ENCODE data around the gene SECISBP2. TPM values are rescaled to one million over a fixed set of nuclear protein-coding genes. Genes with fewer than 3 reads are reported as not detected.

Gene SECISBP2
- total and polyA plus RNA-seq, 2 experiments from 2014 or later: 77.7 to 86.8 TPM

DNA sequence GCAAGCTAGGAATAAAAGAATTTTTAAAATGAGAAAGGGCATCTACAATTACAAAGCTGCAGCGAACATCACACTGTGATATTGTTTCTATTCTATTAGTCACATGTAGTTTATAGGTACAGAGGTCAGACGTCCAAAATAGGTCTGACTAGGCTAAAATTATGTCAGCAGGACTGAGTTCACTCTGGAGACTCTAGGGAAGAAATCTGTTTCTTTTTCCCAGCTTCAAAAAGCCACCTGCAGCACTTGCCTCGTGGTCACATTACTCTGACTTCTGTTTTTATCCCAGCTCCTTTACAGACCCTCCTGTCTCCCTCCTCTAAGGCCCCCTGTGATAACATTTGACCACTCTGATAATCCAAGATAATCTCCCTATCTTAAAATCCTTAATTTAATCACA, 12.4 kb upstream of the SECISBP2 start (continued):
- no peak for TF ChIP-seq ZNF331 (CRISPR knock-in tag; IDR thresholded peaks at IDR 0.05; ENCODE audit: low read depth)
- no peak for TF ChIP-seq NANOG (IDR thresholded peaks at IDR 0.05; ENCODE audit: borderline replicate concordance)
- TF ChIP-seq ZNF114 (CRISPR knock-in tag; IDR thresholded peaks at IDR 0.05): no peak
- TF ChIP-seq POLR2AphosphoS5 (IDR thresholded peaks at IDR 0.05; ENCODE audit: low read depth): no peak

DNA sequence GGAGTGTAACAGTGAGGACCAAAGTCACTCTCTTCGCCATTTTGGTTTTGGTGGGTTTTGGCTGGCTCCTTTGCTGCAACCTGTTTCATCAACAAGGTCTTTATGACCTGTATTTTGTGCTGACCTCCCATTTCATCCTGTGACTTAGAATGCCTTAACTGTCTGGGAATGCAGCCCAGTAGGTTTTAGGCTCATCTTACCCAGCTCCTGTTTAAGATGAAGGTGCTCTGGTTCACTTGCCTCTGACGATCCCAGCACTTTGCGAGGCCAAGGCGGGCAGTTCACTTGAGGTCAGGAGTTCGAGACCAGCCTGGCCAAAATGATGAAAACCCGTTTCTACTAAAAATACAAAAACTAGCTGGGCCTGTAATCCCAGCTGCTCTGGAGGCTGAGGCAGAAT, 9.1 kb upstream of the SECISBP2 start:
- Histone ChIP-seq H3K4me2 (peak overlapping the region; percentile 89; the same call in 1 of the 2 replicates), H3K36me3 (ENCODE audit: insufficient read depth) (peaks cover 7% of the 10 kb centered on the region; the same call in 1 of the 2 replicates), H3K79me2 (replicated peaks; ENCODE audit: insufficient read depth) (peaks cover 42% of the 10 kb centered on the region), H3K4me3 (peak overlapping the region; percentile 73; the same call in 1 of the 2 replicates), H3K4me1 (ENCODE audit: insufficient read depth) (peaks cover 13% of the 10 kb centered on the region; the same call in 1 of the 2 replicates), H3K27ac (ENCODE audit: low read depth) (peak overlapping the region; percentile 99; the same call in 1 of the 2 replicates), H2AFZ (no peak overlapping the region), H3F3A (replicated peaks; ENCODE audit: low read depth) (peaks cover 3% of the 10 kb centered on the region; the same call in 1 of the 2 replicates), H3K27me3 (ENCODE audit: insufficient read depth) (no peaks in the 10 kb centered on the region), H3K9me2 (ENCODE audit: insufficient read depth) (no peaks in the 10 kb centered on the region), H4K20me1 (replicated peaks; ENCODE audit: insufficient read depth) (peaks cover 19% of the 10 kb centered on the region)
- Mint-ChIP-seq H3K36me3 (ENCODE audit: low read depth) (peaks cover 50% of the 10 kb centered on the region), H3K4me1 (peaks cover 14% of the 10 kb centered on the region), H3K9me3 (peaks cover 5% of the 10 kb centered on the region; the same call in 1 of the 3 replicates), H3K4me3 (peak overlapping the region; percentile 94), H3K27ac (peak overlapping the region; percentile 100), H3K27me3 (ENCODE audit: insufficient read depth, low read depth, poor library complexity) (peaks cover 17% of the 10 kb centered on the region)
- DNase-seq (ENCODE audit: low spot score) (no peak), ATAC-seq (no peak)
- TF ChIP-seq, protein P1, sequence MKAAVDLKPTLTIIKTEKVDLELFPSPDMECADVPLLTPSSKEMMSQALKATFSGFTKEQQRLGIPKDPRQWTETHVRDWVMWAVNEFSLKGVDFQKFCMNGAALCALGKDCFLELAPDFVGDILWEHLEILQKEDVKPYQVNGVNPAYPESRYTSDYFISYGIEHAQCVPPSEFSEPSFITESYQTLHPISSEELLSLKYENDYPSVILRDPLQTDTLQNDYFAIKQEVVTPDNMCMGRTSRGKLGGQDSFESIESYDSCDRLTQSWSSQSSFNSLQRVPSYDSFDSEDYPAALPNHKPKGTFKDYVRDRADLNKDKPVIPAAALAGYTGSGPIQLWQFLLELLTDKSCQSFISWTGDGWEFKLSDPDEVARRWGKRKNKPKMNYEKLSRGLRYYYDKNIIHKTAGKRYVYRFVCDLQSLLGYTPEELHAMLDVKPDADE (IDR thresholded peaks at IDR 0.05): no peak
- TF ChIP-seq JUNB (IDR thresholded peaks at IDR 0.05; ENCODE audit: unreplicated experiment) (no peak), ZNF331 (CRISPR knock-in tag; IDR thresholded peaks at IDR 0.05; ENCODE audit: low read depth) (no peak), ZNF114 (CRISPR knock-in tag; IDR thresholded peaks at IDR 0.05) (no peak), CREB1 (CRISPR knock-in tag; IDR thresholded peaks at IDR 0.05; ENCODE audit: low read depth) (no peak), NANOG (IDR thresholded peaks at IDR 0.05; ENCODE audit: borderline replicate concordance) (no peak), STAT1 (IDR thresholded peaks at IDR 0.05; ENCODE audit: unreplicated experiment) (no peak), EZH2 (IDR thresholded peaks at IDR 0.05; ENCODE audit: low read depth, unreplicated experiment) (no peak), POLR2AphosphoS5 (IDR thresholded peaks at IDR 0.05; ENCODE audit: low read depth) (no peak), EZH2phosphoT487 (IDR thresholded peaks at IDR 0.05; ENCODE audit: unreplicated experiment) (no peak)
- TF ChIP-seq, protein P2, sequence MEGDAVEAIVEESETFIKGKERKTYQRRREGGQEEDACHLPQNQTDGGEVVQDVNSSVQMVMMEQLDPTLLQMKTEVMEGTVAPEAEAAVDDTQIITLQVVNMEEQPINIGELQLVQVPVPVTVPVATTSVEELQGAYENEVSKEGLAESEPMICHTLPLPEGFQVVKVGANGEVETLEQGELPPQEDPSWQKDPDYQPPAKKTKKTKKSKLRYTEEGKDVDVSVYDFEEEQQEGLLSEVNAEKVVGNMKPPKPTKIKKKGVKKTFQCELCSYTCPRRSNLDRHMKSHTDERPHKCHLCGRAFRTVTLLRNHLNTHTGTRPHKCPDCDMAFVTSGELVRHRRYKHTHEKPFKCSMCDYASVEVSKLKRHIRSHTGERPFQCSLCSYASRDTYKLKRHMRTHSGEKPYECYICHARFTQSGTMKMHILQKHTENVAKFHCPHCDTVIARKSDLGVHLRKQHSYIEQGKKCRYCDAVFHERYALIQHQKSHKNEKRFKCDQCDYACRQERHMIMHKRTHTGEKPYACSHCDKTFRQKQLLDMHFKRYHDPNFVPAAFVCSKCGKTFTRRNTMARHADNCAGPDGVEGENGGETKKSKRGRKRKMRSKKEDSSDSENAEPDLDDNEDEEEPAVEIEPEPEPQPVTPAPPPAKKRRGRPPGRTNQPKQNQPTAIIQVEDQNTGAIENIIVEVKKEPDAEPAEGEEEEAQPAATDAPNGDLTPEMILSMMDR (conservative IDR thresholded peaks at IDR 0.05; ENCODE audit: low read depth in 2 of 2): no peak
- TF ChIP-seq, protein P3, sequence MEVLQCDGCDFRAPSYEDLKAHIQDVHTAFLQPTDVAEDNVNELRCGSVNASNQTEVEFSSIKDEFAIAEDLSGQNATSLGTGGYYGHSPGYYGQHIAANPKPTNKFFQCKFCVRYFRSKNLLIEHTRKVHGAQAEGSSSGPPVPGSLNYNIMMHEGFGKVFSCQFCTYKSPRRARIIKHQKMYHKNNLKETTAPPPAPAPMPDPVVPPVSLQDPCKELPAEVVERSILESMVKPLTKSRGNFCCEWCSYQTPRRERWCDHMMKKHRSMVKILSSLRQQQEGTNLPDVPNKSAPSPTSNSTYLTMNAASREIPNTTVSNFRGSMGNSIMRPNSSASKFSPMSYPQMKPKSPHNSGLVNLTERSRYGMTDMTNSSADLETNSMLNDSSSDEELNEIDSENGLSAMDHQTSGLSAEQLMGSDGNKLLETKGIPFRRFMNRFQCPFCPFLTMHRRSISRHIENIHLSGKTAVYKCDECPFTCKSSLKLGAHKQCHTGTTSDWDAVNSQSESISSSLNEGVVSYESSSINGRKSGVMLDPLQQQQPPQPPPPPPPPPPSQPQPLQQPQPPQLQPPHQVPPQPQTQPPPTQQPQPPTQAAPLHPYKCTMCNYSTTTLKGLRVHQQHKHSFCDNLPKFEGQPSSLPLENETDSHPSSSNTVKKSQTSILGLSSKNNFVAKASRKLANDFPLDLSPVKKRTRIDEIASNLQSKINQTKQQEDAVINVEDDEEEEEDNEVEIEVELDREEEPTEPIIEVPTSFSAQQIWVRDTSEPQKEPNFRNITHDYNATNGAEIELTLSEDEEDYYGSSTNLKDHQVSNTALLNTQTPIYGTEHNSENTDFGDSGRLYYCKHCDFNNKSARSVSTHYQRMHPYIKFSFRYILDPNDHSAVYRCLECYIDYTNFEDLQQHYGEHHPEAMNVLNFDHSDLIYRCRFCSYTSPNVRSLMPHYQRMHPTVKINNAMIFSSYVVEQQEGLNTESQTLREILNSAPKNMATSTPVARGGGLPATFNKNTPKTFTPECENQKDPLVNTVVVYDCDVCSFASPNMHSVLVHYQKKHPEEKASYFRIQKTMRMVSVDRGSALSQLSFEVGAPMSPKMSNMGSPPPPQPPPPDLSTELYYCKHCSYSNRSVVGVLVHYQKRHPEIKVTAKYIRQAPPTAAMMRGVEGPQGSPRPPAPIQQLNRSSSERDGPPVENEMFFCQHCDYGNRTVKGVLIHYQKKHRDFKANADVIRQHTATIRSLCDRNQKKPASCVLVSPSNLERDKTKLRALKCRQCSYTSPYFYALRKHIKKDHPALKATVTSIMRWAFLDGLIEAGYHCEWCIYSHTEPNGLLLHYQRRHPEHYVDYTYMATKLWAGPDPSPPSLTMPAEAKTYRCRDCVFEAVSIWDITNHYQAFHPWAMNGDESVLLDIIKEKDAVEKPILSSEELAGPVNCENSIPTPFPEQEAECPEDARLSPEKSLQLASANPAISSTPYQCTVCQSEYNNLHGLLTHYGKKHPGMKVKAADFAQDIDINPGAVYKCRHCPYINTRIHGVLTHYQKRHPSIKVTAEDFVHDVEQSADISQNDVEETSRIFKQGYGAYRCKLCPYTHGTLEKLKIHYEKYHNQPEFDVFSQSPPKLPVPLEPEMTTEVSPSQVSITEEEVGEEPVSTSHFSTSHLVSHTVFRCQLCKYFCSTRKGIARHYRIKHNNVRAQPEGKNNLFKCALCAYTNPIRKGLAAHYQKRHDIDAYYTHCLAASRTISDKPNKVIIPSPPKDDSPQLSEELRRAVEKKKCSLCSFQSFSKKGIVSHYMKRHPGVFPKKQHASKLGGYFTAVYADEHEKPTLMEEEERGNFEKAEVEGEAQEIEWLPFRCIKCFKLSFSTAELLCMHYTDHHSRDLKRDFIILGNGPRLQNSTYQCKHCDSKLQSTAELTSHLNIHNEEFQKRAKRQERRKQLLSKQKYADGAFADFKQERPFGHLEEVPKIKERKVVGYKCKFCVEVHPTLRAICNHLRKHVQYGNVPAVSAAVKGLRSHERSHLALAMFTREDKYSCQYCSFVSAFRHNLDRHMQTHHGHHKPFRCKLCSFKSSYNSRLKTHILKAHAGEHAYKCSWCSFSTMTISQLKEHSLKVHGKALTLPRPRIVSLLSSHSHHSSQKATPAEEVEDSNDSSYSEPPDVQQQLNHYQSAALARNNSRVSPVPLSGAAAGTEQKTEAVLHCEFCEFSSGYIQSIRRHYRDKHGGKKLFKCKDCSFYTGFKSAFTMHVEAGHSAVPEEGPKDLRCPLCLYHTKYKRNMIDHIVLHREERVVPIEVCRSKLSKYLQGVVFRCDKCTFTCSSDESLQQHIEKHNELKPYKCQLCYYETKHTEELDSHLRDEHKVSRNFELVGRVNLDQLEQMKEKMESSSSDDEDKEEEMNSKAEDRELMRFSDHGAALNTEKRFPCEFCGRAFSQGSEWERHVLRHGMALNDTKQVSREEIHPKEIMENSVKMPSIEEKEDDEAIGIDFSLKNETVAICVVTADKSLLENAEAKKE (CRISPR knock-in tag; IDR thresholded peaks at IDR 0.05): no peak
- TF ChIP-seq, protein P4, sequence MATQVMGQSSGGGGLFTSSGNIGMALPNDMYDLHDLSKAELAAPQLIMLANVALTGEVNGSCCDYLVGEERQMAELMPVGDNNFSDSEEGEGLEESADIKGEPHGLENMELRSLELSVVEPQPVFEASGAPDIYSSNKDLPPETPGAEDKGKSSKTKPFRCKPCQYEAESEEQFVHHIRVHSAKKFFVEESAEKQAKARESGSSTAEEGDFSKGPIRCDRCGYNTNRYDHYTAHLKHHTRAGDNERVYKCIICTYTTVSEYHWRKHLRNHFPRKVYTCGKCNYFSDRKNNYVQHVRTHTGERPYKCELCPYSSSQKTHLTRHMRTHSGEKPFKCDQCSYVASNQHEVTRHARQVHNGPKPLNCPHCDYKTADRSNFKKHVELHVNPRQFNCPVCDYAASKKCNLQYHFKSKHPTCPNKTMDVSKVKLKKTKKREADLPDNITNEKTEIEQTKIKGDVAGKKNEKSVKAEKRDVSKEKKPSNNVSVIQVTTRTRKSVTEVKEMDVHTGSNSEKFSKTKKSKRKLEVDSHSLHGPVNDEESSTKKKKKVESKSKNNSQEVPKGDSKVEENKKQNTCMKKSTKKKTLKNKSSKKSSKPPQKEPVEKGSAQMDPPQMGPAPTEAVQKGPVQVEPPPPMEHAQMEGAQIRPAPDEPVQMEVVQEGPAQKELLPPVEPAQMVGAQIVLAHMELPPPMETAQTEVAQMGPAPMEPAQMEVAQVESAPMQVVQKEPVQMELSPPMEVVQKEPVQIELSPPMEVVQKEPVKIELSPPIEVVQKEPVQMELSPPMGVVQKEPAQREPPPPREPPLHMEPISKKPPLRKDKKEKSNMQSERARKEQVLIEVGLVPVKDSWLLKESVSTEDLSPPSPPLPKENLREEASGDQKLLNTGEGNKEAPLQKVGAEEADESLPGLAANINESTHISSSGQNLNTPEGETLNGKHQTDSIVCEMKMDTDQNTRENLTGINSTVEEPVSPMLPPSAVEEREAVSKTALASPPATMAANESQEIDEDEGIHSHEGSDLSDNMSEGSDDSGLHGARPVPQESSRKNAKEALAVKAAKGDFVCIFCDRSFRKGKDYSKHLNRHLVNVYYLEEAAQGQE (IDR thresholded peaks at IDR 0.05; ENCODE audit: unreplicated experiment): no peak

Data from GM23338 (cell line).